GM23338 (cell line): Measurements from ENCODE around the gene ZNF816.

Source experiments
- CREB1 ChIP-seq: fragments of 250-450 bp; sonication (Bioruptor Pico); IDR thresholded peaks from 2 replicates; pipeline ENCODE4 v1.5.0; 2020; ENCODE audit warnings: low read depth, mild to moderate bottlenecking, moderate library complexity
- CTCF ChIP-seq, 2 experiments: fragments of 200-600 bp in 1 of 2; sonication (generic) in 1 of 2; conservative IDR thresholded peaks; 2 replicates each; pipeline versions ENCODE4 v1.5.1 to v1.6.1; 2016 to 2017; ENCODE audit warnings: antibody characterized with exemption in 2 of 2, low read depth in 2 of 2, mild to moderate bottlenecking in 2 of 2, moderate library complexity in 1 of 2
- ETS1 ChIP-seq: IDR thresholded peaks from 2 replicates; pipeline ENCODE4 v1.6.1; 2016; ENCODE audit warnings: antibody characterized with exemption
- EZH2 ChIP-seq: fragments of 200-600 bp; sonication (generic); IDR thresholded peaks from one replicate; pipeline ENCODE4 v1.8.0; 2017; ENCODE audit warnings: antibody characterized with exemption, mild to moderate bottlenecking, low read depth; ENCODE audit not compliant: unreplicated experiment
- EZH2phosphoT487 ChIP-seq: fragments of 200-600 bp; sonication (generic); IDR thresholded peaks from one replicate; pipeline ENCODE4 v1.8.1; 2018; ENCODE audit warnings: antibody characterized with exemption; ENCODE audit not compliant: unreplicated experiment
- JUNB ChIP-seq: IDR thresholded peaks from one replicate; pipeline ENCODE4 v1.6.1; 2016; ENCODE audit warnings: antibody characterized with exemption; ENCODE audit not compliant: unreplicated experiment
- NANOG ChIP-seq: IDR thresholded peaks from 2 replicates; pipeline ENCODE4 v1.6.1; 2016; ENCODE audit warnings: antibody characterized with exemption, borderline replicate concordance
- POLR2AphosphoS5 ChIP-seq: IDR thresholded peaks from 2 replicates; pipeline ENCODE4 v1.6.1; 2016; ENCODE audit warnings: antibody characterized with exemption, low read depth
- REST ChIP-seq: IDR thresholded peaks from one replicate; pipeline ENCODE4 v1.6.1; 2018; ENCODE audit warnings: antibody characterized with exemption; ENCODE audit not compliant: unreplicated experiment
- STAT1 ChIP-seq: IDR thresholded peaks from one replicate; pipeline ENCODE4 v1.6.1; 2016; ENCODE audit warnings: antibody characterized with exemption; ENCODE audit not compliant: unreplicated experiment
- ZNF114 ChIP-seq: fragments of 250-450 bp; sonication (Bioruptor Pico); IDR thresholded peaks from 2 replicates; pipeline ENCODE4 v1.5.0; 2020; ENCODE audit warnings: mild to moderate bottlenecking, moderate library complexity
- ZNF331 ChIP-seq: fragments of 250-450 bp; sonication (Bioruptor Pico); IDR thresholded peaks from 2 replicates; pipeline ENCODE4 v1.5.0; 2020; ENCODE audit warnings: low read depth, mild to moderate bottlenecking, moderate library complexity
- ZNF462 ChIP-seq: fragments of 250-450 bp; sonication (Bioruptor Pico); IDR thresholded peaks from 2 replicates; pipeline ENCODE4 v1.5.0; 2020; ENCODE audit warnings: mild to moderate bottlenecking, moderate library complexity

- no peak for TF ChIP-seq CTCF (conservative IDR thresholded peaks at IDR 0.05; ENCODE audit: low read depth in 2 of 2)
- no peak for TF ChIP-seq EZH2
- TF ChIP-seq CREB1 (CRISPR knock-in tag), result no peak
- no peak for TF ChIP-seq POLR2AphosphoS5
- no peak for TF ChIP-seq JUNB
- TF ChIP-seq NANOG, result no peak
- TF ChIP-seq REST, result no peak
- TF ChIP-seq ETS1, result no peak
- no peak for TF ChIP-seq EZH2phosphoT487
- no peak for TF ChIP-seq ZNF114 (CRISPR knock-in tag)
- TF ChIP-seq ZNF331 (CRISPR knock-in tag), result no peak
- no peak for TF ChIP-seq STAT1
- no peak for TF ChIP-seq ZNF462 (CRISPR knock-in tag)
Observed at GRCh38 chr19:53007200-53007599, 44.5 kb upstream of the ZNF816 start.
